K562 (cell line): ENCODE measurements around the gene SRCAP. TPM values are rescaled to one million over a fixed set of nuclear protein-coding genes. Genes with fewer than 3 reads are reported as not detected.

Experiments
- ATAC-seq: fragments of 200-7000 bp; cut with Tn5 transposase; 3 replicates; pipeline ENCODE4 v1.9.1; 2020; ENCODE audit warnings: moderate library complexity
- BruUV-seq: library from RNA; stranded (reverse); fragments of 400-500 nt; replicated peaks from 2 replicates; lab custom pipeline; 2021; lab: Mats Ljungman, UMichigan
- CTCF ChIA-PET: fragments of 300-600 bp; formaldehyde crosslinking; extraction: SDS; loops from one replicate; lab custom pipeline; 2021; ENCODE audit warnings: low intra/inter-chr PET ratio; lab: Yijun Ruan, JAX
- POLR2A ChIA-PET: fragments of 300-600, 350-650 bp; sonication (Branson Sonifier 250); formaldehyde crosslinking; extraction: SDS; loops from one replicate; lab custom pipeline; 2021; ENCODE audit warnings: antibody characterized with exemption, inconsistent platforms; lab: Yijun Ruan, JAX
- DNase-seq, 4 experiments: peaks; one replicate each; pipeline versions ENCODE4 v3.0.0 to v3.0.0-alpha.2; 2011 to 2018; ENCODE audit warnings: low spot score in 3 of 4, mixed read lengths in 3 of 4; ENCODE audit errors: extremely low read depth in 1 of 4
- FAIRE-seq: peaks from 2 replicates; lab custom pipeline; 2011; peaks lifted over from hg19 to GRCh38; lab: Jason Lieb, UNC
- H2AFZ ChIP-seq: 2 replicates; pipeline ENCODE4 v1.6.0; 2011; ENCODE audit warnings: low read depth, low read length, control low read depth, inconsistent platforms
- H3K27ac ChIP-seq: fragments of 200-600 bp; 3 replicates; pipeline ENCODE4 v1.8.0; 2011; ENCODE audit warnings: low read depth, mild to moderate bottlenecking, control low read depth, inconsistent platforms, low read length, moderate library complexity, mixed read lengths; ENCODE audit errors: extremely low read depth
- H3K27me3 ChIP-seq, 2 experiments: fragments of 300-600 bp in 1 of 2; 2 replicates in 1 of 2; 3 replicates in 1 of 2; pipeline versions ENCODE4 v1.6.0 to v1.8.0; 2011; ENCODE audit warnings: inconsistent platforms in 2 of 2, low read length in 2 of 2, mild to moderate bottlenecking in 1 of 2, mixed read lengths in 1 of 2, moderate library complexity in 1 of 2; ENCODE audit not compliant: control insufficient read depth in 2 of 2, insufficient read depth in 2 of 2
- H3K36me3 ChIP-seq: fragments of 300-600 bp; 3 replicates; pipeline ENCODE4 v1.8.0; 2011; ENCODE audit warnings: mild to moderate bottlenecking, low read length, inconsistent platforms; ENCODE audit not compliant: control insufficient read depth, insufficient read depth
- H3K4me1 ChIP-seq, 2 experiments: fragments of 200-600 bp in 1 of 2; replicated peaks in 1 of 2; 2 replicates in 1 of 2; 3 replicates in 1 of 2; pipeline versions ENCODE4 v1.5.1 to v1.8.0; 2011; ENCODE audit warnings: inconsistent platforms in 2 of 2, low read length in 2 of 2, mild to moderate bottlenecking in 1 of 2, mixed read lengths in 1 of 2, moderate library complexity in 1 of 2; ENCODE audit not compliant: control insufficient read depth in 2 of 2, insufficient read depth in 2 of 2
- H3K4me2 ChIP-seq: 2 replicates; pipeline ENCODE4 v1.6.1; 2011; ENCODE audit warnings: low read length, control low read depth, inconsistent platforms, mixed read lengths; ENCODE audit not compliant: insufficient read depth
- H3K4me3 ChIP-seq: fragments of 200-600 bp; sonication (generic), shearing (Covaris generic); 2 replicates; pipeline ENCODE4 v1.5.1; 2016; ENCODE audit warnings: control low read depth, inconsistent platforms
- H3K79me2 ChIP-seq: fragments of 200-600 bp; 3 replicates; pipeline ENCODE4 v1.8.0; 2011; ENCODE audit warnings: low read length, inconsistent platforms; ENCODE audit not compliant: control insufficient read depth, insufficient read depth
- H3K9ac ChIP-seq, 2 experiments: 2 replicates each; pipeline versions ENCODE4 v1.6.0 to v1.6.1; 2011; ENCODE audit warnings: low read depth in 2 of 2, low read length in 2 of 2, control low read depth in 1 of 2, inconsistent platforms in 1 of 2, mild to moderate bottlenecking in 1 of 2, mixed read lengths in 1 of 2; ENCODE audit not compliant: insufficient read depth in 1 of 2
- H3K9me1 ChIP-seq: one replicate; pipeline ENCODE4 v1.6.0; 2011; ENCODE audit warnings: inconsistent platforms, mild to moderate bottlenecking, low read length, moderate library complexity; ENCODE audit not compliant: control insufficient read depth, insufficient read depth
- H3K9me3 ChIP-seq: replicated peaks from 2 replicates; pipeline ENCODE4 v1.5.1; 2011; ENCODE audit warnings: low read depth, low read length, inconsistent platforms; ENCODE audit not compliant: control insufficient read depth, insufficient read depth
- H4K20me1 ChIP-seq: replicated peaks from 2 replicates; pipeline ENCODE4 v1.6.1; 2011; ENCODE audit warnings: low read length, inconsistent platforms, mixed read lengths; ENCODE audit not compliant: control insufficient read depth, insufficient read depth
- CBFB ChIP-seq: sonication (generic); formaldehyde crosslinking; IDR thresholded peaks from 2 replicates; pipeline ENCODE4 v1.4.0; 2020; ENCODE audit warnings: mild to moderate bottlenecking, missing genetic modification reagents
- DMBX1 ChIP-seq: fragments of 250-450 bp; sonication (Bioruptor Pico); IDR thresholded peaks from 2 replicates; pipeline ENCODE4 v1.8.0; 2022; ENCODE audit warnings: inconsistent platforms, mild to moderate bottlenecking, moderate library complexity, borderline replicate concordance
- DPF2 ChIP-seq: fragments of 450-650 bp; IDR thresholded peaks from 2 replicates; pipeline ENCODE4 v1.6.1; 2016
- HDGF ChIP-seq: fragments of 450-650 bp; IDR thresholded peaks from 2 replicates; pipeline ENCODE4 v1.6.1; 2016
- NR1H2 ChIP-seq: sonication (generic); formaldehyde crosslinking; IDR thresholded peaks from 2 replicates; pipeline ENCODE4 v1.4.0; 2020; ENCODE audit warnings: mild to moderate bottlenecking, missing genetic modification reagents
- OTX1 ChIP-seq: fragments of 450-650 bp; formaldehyde crosslinking; IDR thresholded peaks from 2 replicates; pipeline ENCODE4 v1.4.0; 2022; ENCODE audit warnings: mild to moderate bottlenecking
- POLR3A ChIP-seq: IDR thresholded peaks from 2 replicates; pipeline ENCODE4 v1.6.1; 2011; ENCODE audit warnings: borderline replicate concordance, mild to moderate bottlenecking, moderate library complexity; ENCODE audit not compliant: insufficient read length, insufficient read depth; ENCODE audit errors: extremely low read depth
- SOX6 ChIP-seq: fragments of 450-650 bp; IDR thresholded peaks from 2 replicates; pipeline ENCODE4 v1.6.1; 2014; ENCODE audit warnings: mild to moderate bottlenecking
- SRSF7 ChIP-seq: fragments of 200-400 bp; formaldehyde crosslinking; optimal IDR thresholded peaks from 2 replicates; pipeline ENCODE3; 2017; ENCODE audit warnings: mild to moderate bottlenecking, low read depth, low read length
- ZKSCAN8 ChIP-seq: fragments of 200-800 bp; sonication (Bioruptor generic); IDR thresholded peaks from 2 replicates; pipeline ENCODE4 v1.6.1; 2016; ENCODE audit warnings: missing genetic modification characterization, missing compliant biosample characterization
- ZNF644 ChIP-seq: fragments of 200-800 bp; sonication (Bioruptor generic); IDR thresholded peaks from 2 replicates; pipeline ENCODE4 v1.6.1; 2016; ENCODE audit warnings: low read depth, missing genetic modification characterization, missing compliant biosample characterization
- ZNF764 ChIP-seq: fragments of 250-450 bp; sonication (Bioruptor Pico); IDR thresholded peaks from 2 replicates; pipeline ENCODE4 v1.4.0; 2020; ENCODE audit warnings: low read depth, mild to moderate bottlenecking, moderate library complexity
- WGBS: fragments of 100-300 bp; shearing (Covaris generic); methylation state at CpG from one replicate; pipeline ENCODE4 v1.1.6; 2016; ENCODE audit warnings: low coverage, mixed read lengths; ENCODE audit not compliant: insufficient coverage; ENCODE audit errors: missing lambda C conversion rate; 5-methylcytosine and 5-hydroxymethylcytosine counted together
- in situ Hi-C: fragments of 300-500 bp; cut with MboI; formaldehyde crosslinking; loops from 4 replicates; pipeline ENCODE4 v1.15.0; 2018; ENCODE audit warnings: inconsistent platforms, mixed read lengths
- intact Hi-C: fragments of 100-400 bp; cut with micrococcal nuclease; formaldehyde crosslinking; loops from 2 replicates; pipeline ENCODE4 v1.14.2; 2022
- polyA plus RNA-seq, 8 experiments: library from polyadenylated mRNA; depleted of rRNA in 4 of 8; stranded (reverse) in 5 of 8; unstranded in 3 of 8; fragments of >200 nt; fragmentation: Nextera tagmentation in 2 of 8; fragmentation: Illumina TruSeq in 1 of 8; extraction: Ambion mirVana in 2 of 8; extraction: Trizol in 1 of 8; gene quantifications; 2 replicates each; pipeline versions ENCODE4 v1.2.1 to v1.2.3, GENCODE V29; 2011 to 2014; ENCODE audit warnings: inconsistent platforms in 1 of 8, missing spikeins in 1 of 8
- total RNA-seq, 7 experiments: library from RNA; depleted of rRNA in 6 of 7; stranded (reverse); fragments of >200 nt in 6 of 7; fragmentation: Illumina TruSeq in 2 of 7; extraction: Trizol in 2 of 7; gene quantifications; 2 replicates each; pipeline versions ENCODE4 v1.2.1 to v1.2.3, GENCODE V29; 2011 to 2021; ENCODE audit warnings: low replicate concordance in 1 of 7
- TF ChIP-seq, protein P1 (sequence below): fragments of 450-650 bp; IDR thresholded peaks from one replicate; pipeline ENCODE4 v1.6.1; 2018; ENCODE audit warnings: mild to moderate bottlenecking, moderate library complexity; ENCODE audit not compliant: partially characterized antibody
- TF ChIP-seq, protein P2 (sequence below): sonication (generic); formaldehyde crosslinking; IDR thresholded peaks from 2 replicates; pipeline ENCODE4 v1.8.0; 2022; ENCODE audit warnings: mild to moderate bottlenecking, missing genetic modification reagents
- TF ChIP-seq, protein P3 (sequence below): fragments of 450-650 bp; IDR thresholded peaks from 2 replicates; pipeline ENCODE4 v1.6.1; 2016; ENCODE audit warnings: borderline replicate concordance

The SRCAP gene
- total and polyA plus RNA-seq, 9 of the 15 experiments (the other 6 are each of a cell fraction or from before 2014, with no cell fraction given): 0.21 to 62.6 (median 5.8) TPM

DNA sequence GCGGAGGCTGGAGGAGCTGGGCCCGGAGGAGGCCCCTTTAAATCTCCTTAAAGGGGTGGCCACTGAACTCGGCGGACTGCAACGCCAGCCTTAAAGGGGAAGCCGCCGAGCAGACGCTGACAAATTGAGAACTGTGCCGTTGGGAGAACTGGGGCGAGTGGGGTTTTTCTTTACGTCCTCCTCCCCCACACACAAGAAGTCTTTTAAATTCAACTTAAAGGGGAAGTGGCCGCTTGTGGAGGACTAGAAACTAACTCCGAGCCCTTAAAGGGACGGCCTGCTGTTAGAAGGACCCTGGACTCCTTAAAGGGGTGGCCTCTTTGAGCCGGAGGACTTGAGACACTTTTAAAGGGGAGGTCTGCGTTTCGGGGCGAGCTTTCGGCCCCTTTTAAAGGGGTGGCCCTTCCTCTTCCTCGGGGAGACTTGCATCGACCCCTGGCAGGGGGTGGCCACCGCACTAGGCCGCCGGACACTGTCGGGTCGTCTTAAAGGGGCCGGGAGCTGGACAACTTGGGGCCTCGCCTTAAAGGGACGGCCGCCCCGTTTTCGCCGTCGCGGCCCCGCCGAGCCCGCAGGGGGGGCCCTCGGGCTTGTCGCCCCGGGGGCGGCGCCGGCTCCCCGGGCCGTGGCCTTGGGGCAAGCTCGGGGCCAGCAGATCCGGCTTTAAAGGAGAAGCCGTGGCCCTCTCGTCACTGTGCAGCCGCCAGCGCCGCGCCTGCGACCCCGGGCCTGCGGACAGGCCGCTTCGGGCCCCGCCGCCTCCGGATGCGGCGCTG, 40.1 kb upstream of the SRCAP start:
- DNase-seq: peak in 3 of 4 experiments; percentile 75 to 79 (median 75)
- in situ Hi-C loops (no loop called here), intact Hi-C loops (loop anchor here (1.0 to 10.0 kb wide), 6 partner anchors 40 to 594 kb away; partner anchors contain the start of genes ALDOA, DCTPP1, FBXL19 and SRCAP)
- CTCF ChIA-PET: interaction anchor here (0.7 to 1.8 kb wide), 3 partner anchors 155 to 263 kb away, joined by 5 to 10 read pairs (median 5); partner anchors contain the start of gene DCTPP1
- peak; percentile 59 for ATAC-seq
- POLR2A ChIA-PET: interaction anchor here (0.6 to 2.0 kb wide), 27 partner anchors 8 to 572 kb away, joined by 3 to 9 read pairs (median 3); partner anchors contain the start of genes DCTPP1, PRR14, TBC1D10B and ZNF688
- Histone ChIP-seq H3K4me3 (peak overlapping the region; percentile 90), H3K9me1 (peaks cover 4% of the 10 kb centered on the region), H3K79me2 (peaks cover 47% of the 10 kb centered on the region), H3K4me1 (peaks cover 20 to 52% of the 10 kb centered on the region in 2 experiments; a peak in 4 of 5 replicates), H3K9me3 (no peaks in the 10 kb centered on the region), H3K9ac (peak overlapping the region; percentile 97), H3K4me2 (peak overlapping the region; percentile 89; the same call in 1 of the 2 replicates), H2AFZ (peak overlapping the region; percentile 95), H4K20me1 (0 out of 2 replicates have a peak, but pooled peaks cover 4% of the 10 kb centered on the region), H3K36me3 (peaks cover 71% of the 10 kb centered on the region; the same call in 2 of the 3 replicates), H3K27ac (peak overlapping the region; percentile 99), H3K27me3 (no peaks in the 10 kb centered on the region)
- peak; percentile 11 for FAIRE-seq
- WGBS: 1% methylated on average over 53 of the region's 64 CpGs
- BruUV-seq: TSS peak; percentile 89
- TF ChIP-seq NR1H2 (CRISPR knock-in tag) (no peak), HDGF (no peak), DMBX1 (no peak), ZKSCAN8 (CRISPR knock-in tag) (no peak), DPF2 (0 out of 2 replicates have a peak, but pooled peaks have one; percentile 8), CBFB (CRISPR knock-in tag) (no peak), POLR3A (no peak), ZNF644 (tag) (no peak), OTX1 (no peak), SOX6 (0 out of 2 replicates have a peak, but pooled peaks have one; percentile 8), SRSF7 (no peak), ZNF764 (no peak)
- TF ChIP-seq, protein P1, sequence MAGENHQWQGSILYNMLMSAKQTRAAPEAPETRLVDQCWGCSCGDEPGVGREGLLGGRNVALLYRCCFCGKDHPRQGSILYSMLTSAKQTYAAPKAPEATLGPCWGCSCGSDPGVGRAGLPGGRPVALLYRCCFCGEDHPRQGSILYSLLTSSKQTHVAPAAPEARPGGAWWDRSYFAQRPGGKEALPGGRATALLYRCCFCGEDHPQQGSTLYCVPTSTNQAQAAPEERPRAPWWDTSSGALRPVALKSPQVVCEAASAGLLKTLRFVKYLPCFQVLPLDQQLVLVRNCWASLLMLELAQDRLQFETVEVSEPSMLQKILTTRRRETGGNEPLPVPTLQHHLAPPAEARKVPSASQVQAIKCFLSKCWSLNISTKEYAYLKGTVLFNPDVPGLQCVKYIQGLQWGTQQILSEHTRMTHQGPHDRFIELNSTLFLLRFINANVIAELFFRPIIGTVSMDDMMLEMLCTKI: no peak
- TF ChIP-seq, protein P2, sequence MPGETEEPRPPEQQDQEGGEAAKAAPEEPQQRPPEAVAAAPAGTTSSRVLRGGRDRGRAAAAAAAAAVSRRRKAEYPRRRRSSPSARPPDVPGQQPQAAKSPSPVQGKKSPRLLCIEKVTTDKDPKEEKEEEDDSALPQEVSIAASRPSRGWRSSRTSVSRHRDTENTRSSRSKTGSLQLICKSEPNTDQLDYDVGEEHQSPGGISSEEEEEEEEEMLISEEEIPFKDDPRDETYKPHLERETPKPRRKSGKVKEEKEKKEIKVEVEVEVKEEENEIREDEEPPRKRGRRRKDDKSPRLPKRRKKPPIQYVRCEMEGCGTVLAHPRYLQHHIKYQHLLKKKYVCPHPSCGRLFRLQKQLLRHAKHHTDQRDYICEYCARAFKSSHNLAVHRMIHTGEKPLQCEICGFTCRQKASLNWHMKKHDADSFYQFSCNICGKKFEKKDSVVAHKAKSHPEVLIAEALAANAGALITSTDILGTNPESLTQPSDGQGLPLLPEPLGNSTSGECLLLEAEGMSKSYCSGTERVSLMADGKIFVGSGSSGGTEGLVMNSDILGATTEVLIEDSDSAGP: peak; percentile 92
- TF ChIP-seq, protein P3, sequence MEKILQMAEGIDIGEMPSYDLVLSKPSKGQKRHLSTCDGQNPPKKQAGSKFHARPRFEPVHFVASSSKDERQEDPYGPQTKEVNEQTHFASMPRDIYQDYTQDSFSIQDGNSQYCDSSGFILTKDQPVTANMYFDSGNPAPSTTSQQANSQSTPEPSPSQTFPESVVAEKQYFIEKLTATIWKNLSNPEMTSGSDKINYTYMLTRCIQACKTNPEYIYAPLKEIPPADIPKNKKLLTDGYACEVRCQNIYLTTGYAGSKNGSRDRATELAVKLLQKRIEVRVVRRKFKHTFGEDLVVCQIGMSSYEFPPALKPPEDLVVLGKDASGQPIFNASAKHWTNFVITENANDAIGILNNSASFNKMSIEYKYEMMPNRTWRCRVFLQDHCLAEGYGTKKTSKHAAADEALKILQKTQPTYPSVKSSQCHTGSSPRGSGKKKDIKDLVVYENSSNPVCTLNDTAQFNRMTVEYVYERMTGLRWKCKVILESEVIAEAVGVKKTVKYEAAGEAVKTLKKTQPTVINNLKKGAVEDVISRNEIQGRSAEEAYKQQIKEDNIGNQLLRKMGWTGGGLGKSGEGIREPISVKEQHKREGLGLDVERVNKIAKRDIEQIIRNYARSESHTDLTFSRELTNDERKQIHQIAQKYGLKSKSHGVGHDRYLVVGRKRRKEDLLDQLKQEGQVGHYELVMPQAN: no peak; the same call in 1 of the 2 replicates
